ENCODE data around the gene TUBB2B.

GRCh38 chr6:3258201-3258600 lies 30.7 kb upstream of the TUBB2B start:
- TF ChIP-seq POLR2A (IDR thresholded peaks at IDR 0.05; ENCODE audit: low read depth, low read length) (no peak), POLR2AphosphoS5 (IDR thresholded peaks at IDR 0.05; ENCODE audit: low read depth, low read length) (no peak), TAF1 (IDR thresholded peaks at IDR 0.05; ENCODE audit: borderline replicate concordance, low read depth, low read length) (no peak)

Data from GM12892 (cell line).